NT2/D1 (cell line): ENCODE measurements around the gene KCNJ4.

Source experiments
- SUZ12 ChIP-seq: IDR thresholded peaks from 2 replicates; pipeline ENCODE4 v1.6.1; 2011; ENCODE audit not compliant: insufficient read length, insufficient read depth; ENCODE audit errors: extremely low read depth
- YY1 ChIP-seq: IDR thresholded peaks from 2 replicates; pipeline ENCODE4 v1.6.1; 2011; ENCODE audit not compliant: insufficient read length, insufficient read depth

DNA sequence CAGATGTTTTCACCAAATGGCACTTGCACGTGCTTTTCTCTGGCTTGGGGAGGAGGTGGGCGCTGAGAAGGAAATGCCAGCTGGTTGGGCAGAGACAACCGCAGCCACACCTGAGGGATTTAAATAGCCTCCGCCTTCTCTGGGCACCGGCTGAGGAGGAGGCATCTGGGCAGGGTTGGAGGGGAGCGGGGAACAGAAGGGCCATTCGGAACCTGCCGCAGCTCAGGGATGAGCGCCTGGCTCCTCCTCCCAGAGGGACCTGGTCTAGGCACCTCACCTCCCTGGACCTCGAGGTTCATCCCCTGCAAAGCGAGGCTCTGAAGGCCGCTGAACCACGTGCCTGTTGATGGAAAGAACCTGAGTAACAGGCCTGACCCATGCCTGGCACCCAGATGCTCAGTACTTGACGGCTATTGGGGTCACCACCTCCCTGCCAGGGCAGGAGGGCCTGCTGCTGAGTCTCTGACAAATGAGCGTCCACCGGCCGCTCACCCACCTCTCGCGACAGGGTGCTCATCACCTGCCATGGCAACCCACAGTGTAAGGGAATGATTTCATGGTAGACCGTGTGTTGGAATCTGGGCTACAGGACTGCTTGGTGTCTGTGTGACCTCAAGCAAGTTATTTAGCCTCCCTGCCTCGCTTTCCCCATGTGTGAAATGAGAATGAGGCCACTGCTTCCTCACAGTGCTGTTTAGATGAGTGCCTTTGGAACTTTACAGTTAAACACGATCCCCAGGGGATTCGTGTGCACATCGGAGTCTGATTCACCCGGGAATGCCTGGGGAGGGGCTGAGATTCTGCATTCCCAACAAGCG lies 10.9 kb upstream of the KCNJ4 start:
- TF ChIP-seq YY1 (no peak), SUZ12 (no peak)
